Panc1 (cell line): ENCODE results near the gene CFAP299. TPM values are rescaled to one million over a fixed set of nuclear protein-coding genes. Genes with fewer than 3 reads are reported as not detected.

ENCODE experiments used
- ATAC-seq: fragments of 200-7000 bp; cut with Tn5 transposase; 2 replicates; pipeline ENCODE4 v1.9.1; 2020; ENCODE audit warnings: mild to moderate bottlenecking, moderate library complexity
- BruUV-seq: library from RNA; stranded (reverse); fragments of 400-500 nt; replicated peaks from 2 replicates; lab custom pipeline; 2021; lab: Mats Ljungman, UMichigan
- CTCF ChIA-PET: fragments of 300-600 bp; sonication (Branson Sonifier 250); formaldehyde crosslinking; loops from one replicate; lab custom pipeline; 2022; ENCODE audit warnings: antibody characterized with exemption; lab: Charles Lee
- POLR2A ChIA-PET: fragments of 300-600 bp; sonication (Branson Sonifier 250); formaldehyde crosslinking; loops from one replicate; lab custom pipeline; 2022; ENCODE audit warnings: antibody characterized with exemption; lab: Charles Lee
- DNase-seq: peaks from one replicate; pipeline ENCODE4 v3.0.0-alpha.2; 2010; ENCODE audit warnings: low read depth, low spot score
- H3K27ac ChIP-seq: 2 replicates; pipeline ENCODE4 v1.5.1; 2011; ENCODE audit warnings: mild to moderate bottlenecking, low read length, inconsistent platforms
- H3K27me3 ChIP-seq: fragments of 200-500 bp; sonication (Bioruptor generic); 2 replicates; pipeline ENCODE4 v1.6.0; 2014; ENCODE audit warnings: low read length, inconsistent platforms; ENCODE audit not compliant: control insufficient read depth, insufficient read depth
- H3K36me3 ChIP-seq: fragments of 200-500 bp; sonication (Bioruptor generic); 2 replicates; pipeline ENCODE4 v1.5.1; 2014; ENCODE audit warnings: inconsistent platforms, mild to moderate bottlenecking, low read length, moderate library complexity; ENCODE audit not compliant: control insufficient read depth, insufficient read depth
- H3K4me1 ChIP-seq: 2 replicates; pipeline ENCODE4 v1.5.1; 2011; ENCODE audit warnings: inconsistent platforms, mild to moderate bottlenecking, low read length, moderate library complexity; ENCODE audit not compliant: control insufficient read depth, insufficient read depth
- H3K4me3 ChIP-seq, 2 experiments: 2 replicates each; pipeline ENCODE4 v1.5.1; 2011 to 2012; ENCODE audit warnings: low read depth in 2 of 2, low read length in 2 of 2, mild to moderate bottlenecking in 2 of 2, inconsistent platforms in 1 of 2, moderate library complexity in 1 of 2
- H3K9me3 ChIP-seq: fragments of 200-500 bp; sonication (Bioruptor generic); 2 replicates; pipeline ENCODE4 v1.5.1; 2014; ENCODE audit warnings: low read depth, mild to moderate bottlenecking, inconsistent platforms, low read length, moderate library complexity; ENCODE audit not compliant: control insufficient read depth, insufficient read depth
- CTCF ChIP-seq: fragments of 450-650 bp; IDR thresholded peaks from 2 replicates; pipeline ENCODE4 v1.5.1; 2017; ENCODE audit warnings: mild to moderate bottlenecking
- POLR2AphosphoS5 ChIP-seq: IDR thresholded peaks from 2 replicates; pipeline ENCODE4 v1.6.1; 2012; ENCODE audit warnings: mild to moderate bottlenecking, low read depth, low read length, moderate library complexity
- REST ChIP-seq, 2 experiments: IDR thresholded peaks; 2 replicates each; pipeline ENCODE4 v1.6.1; 2011 to 2012; ENCODE audit warnings: low read depth in 2 of 2, control low read depth in 1 of 2, low read length in 1 of 2, mild to moderate bottlenecking in 1 of 2, moderate library complexity in 1 of 2; ENCODE audit not compliant: insufficient read depth in 1 of 2
- SIN3A ChIP-seq: IDR thresholded peaks from 2 replicates; pipeline ENCODE4 v1.6.1; 2012; ENCODE audit warnings: low read depth, mild to moderate bottlenecking, low read length, moderate library complexity, borderline replicate concordance; ENCODE audit not compliant: insufficient read depth
- TCF7L2 ChIP-seq: IDR thresholded peaks from 2 replicates; pipeline ENCODE4 v1.6.1; 2011; ENCODE audit warnings: mild to moderate bottlenecking, low read depth, low read length, inconsistent platforms
- in situ Hi-C: cut with HindIII; loops from 2 replicates; pipeline ENCODE4 v1.10.0; 2016; ENCODE audit warnings: low sequenced_read_pairs, low pct_unique_long_range_greater_than_20kb
- intact Hi-C: fragments of 100-400 bp; cut with micrococcal nuclease; formaldehyde crosslinking; loops from one replicate; pipeline ENCODE4 v1.10.0; 2022; ENCODE audit not compliant: unreplicated experiment
- total RNA-seq: library from RNA; stranded (reverse); gene quantifications from one replicate; pipeline ENCODE4 v1.2.1, GENCODE V29; 2021; ENCODE audit not compliant: unreplicated experiment

The CFAP299 gene
- total RNA-seq, 1 experiment from 2014 or later, result not detected

GRCh38 chr4:80382090-80382832, 46.7 kb downstream of the CFAP299 start:
- ATAC-seq (no peak), DNase-seq (no peak)
- Histone ChIP-seq H3K4me1 (no peaks in the 10 kb centered on the region), H3K27ac (no peak overlapping the region), H3K36me3 (no peaks in the 10 kb centered on the region), H3K9me3 (no peaks in the 10 kb centered on the region), H3K4me3 (no peak overlapping the region), H3K27me3 (no peaks in the 10 kb centered on the region)
- ChIA-PET CTCF (no interaction called here), POLR2A (no interaction called here)
- no TSS peak for BruUV-seq
- TF ChIP-seq SIN3A (no peak), POLR2AphosphoS5 (no peak), CTCF (no peak), TCF7L2 (no peak), REST (IDR thresholded peaks at IDR 0.05; ENCODE audit: insufficient read depth in 1 of 2, low read depth in 2 of 2, low read length in 1 of 2) (no peak)
- intact Hi-C loops, result no loop called here
- in situ Hi-C loops, result no loop called here

GRCh38 chr4:80385397-80386280, 50.1 kb downstream of the CFAP299 start:
- ATAC-seq, result no peak
- ChIA-PET POLR2A (no interaction called here), CTCF (no interaction called here)
- Histone ChIP-seq H3K27me3 (no peaks in the 10 kb centered on the region), H3K9me3 (no peaks in the 10 kb centered on the region), H3K4me3 (no peak overlapping the region), H3K4me1 (no peaks in the 10 kb centered on the region), H3K36me3 (no peaks in the 10 kb centered on the region), H3K27ac (no peak overlapping the region)
- intact Hi-C loops (no loop called here), in situ Hi-C loops (no loop called here)
- TF ChIP-seq TCF7L2, result no peak
- no peak for TF ChIP-seq SIN3A
- no peak for TF ChIP-seq CTCF
- TF ChIP-seq REST (IDR thresholded peaks at IDR 0.05; ENCODE audit: insufficient read depth in 1 of 2, low read depth in 2 of 2, low read length in 1 of 2), result no peak
- DNase-seq, result no peak
- BruUV-seq, result no TSS peak
